ENCODE data around the gene AHI1.

AHI1 gene

GRCh38 chr6:135334169-135334568 lies 163.4 kb downstream of the AHI1 start:
- DNase-seq (ENCODE audit: low read depth in 1 of 2, low spot score in 1 of 2): no peak

- DNase-seq (ENCODE audit: low read depth in 1 of 2, low spot score in 1 of 2): no peak
Observed at GRCh38 chr6:135331002-135331401, 166.5 kb downstream of the AHI1 start.

- DNase-seq (ENCODE audit: low read depth in 1 of 2, low spot score in 1 of 2): no peak
Observed at GRCh38 chr6:135329851-135330803, 167.4 kb downstream of the AHI1 start.

GRCh38 chr6:135328136-135328535 lies 169.4 kb downstream of the AHI1 start:
- no peak for DNase-seq (ENCODE audit: low read depth in 1 of 2, low spot score in 1 of 2)

GRCh38 chr6:135325624-135326424 lies 171.7 kb downstream of the AHI1 start:
- DNase-seq (ENCODE audit: low read depth in 1 of 2, low spot score in 1 of 2): no peak

GRCh38 chr6:135324531-135324930 lies 173.0 kb downstream of the AHI1 start:
- no peak for DNase-seq (ENCODE audit: low read depth in 1 of 2, low spot score in 1 of 2)

GRCh38 chr6:135323979-135324378 lies 173.6 kb downstream of the AHI1 start:
- no peak for DNase-seq (ENCODE audit: low read depth in 1 of 2, low spot score in 1 of 2)

- DNase-seq (ENCODE audit: low read depth in 1 of 2, low spot score in 1 of 2): no peak
Observed at GRCh38 chr6:135323202-135323668, 174.3 kb downstream of the AHI1 start.

- no peak for DNase-seq (ENCODE audit: low read depth in 1 of 2, low spot score in 1 of 2)
Observed at GRCh38 chr6:135322427-135323201, 174.9 kb downstream of the AHI1 start.

GRCh38 chr6:135320721-135321621 lies 176.6 kb downstream of the AHI1 start:
- no peak for DNase-seq (ENCODE audit: low read depth in 1 of 2, low spot score in 1 of 2)

- DNase-seq (ENCODE audit: low read depth in 1 of 2, low spot score in 1 of 2): no peak
Observed at GRCh38 chr6:135319819-135320218, 177.7 kb downstream of the AHI1 start.

GRCh38 chr6:135318738-135319469 lies 178.6 kb downstream of the AHI1 start:
- DNase-seq (ENCODE audit: low read depth in 1 of 2, low spot score in 1 of 2): no peak

GRCh38 chr6:135314543-135314942 lies 183.0 kb downstream of the AHI1 start:
- no peak for DNase-seq (ENCODE audit: low read depth in 1 of 2, low spot score in 1 of 2)

GRCh38 chr6:135311446-135312200 lies 185.9 kb downstream of the AHI1 start:
- DNase-seq (ENCODE audit: low read depth in 1 of 2, low spot score in 1 of 2): no peak

- no peak for DNase-seq (ENCODE audit: low read depth in 1 of 2, low spot score in 1 of 2)
Observed at GRCh38 chr6:135310291-135310690, 187.2 kb downstream of the AHI1 start.

- no peak for DNase-seq (ENCODE audit: low read depth in 1 of 2, low spot score in 1 of 2)
Observed at GRCh38 chr6:135306740-135307420, 190.7 kb downstream of the AHI1 start.

GRCh38 chr6:135306166-135306565 lies 191.4 kb downstream of the AHI1 start:
- no peak for DNase-seq (ENCODE audit: low read depth in 1 of 2, low spot score in 1 of 2)

GRCh38 chr6:135305684-135306083 lies 191.9 kb downstream of the AHI1 start:
- DNase-seq (ENCODE audit: low read depth in 1 of 2, low spot score in 1 of 2): no peak
